ENCODE data around the gene HS2ST1. TPM values are rescaled to one million over a fixed set of nuclear protein-coding genes. Genes with fewer than 3 reads are reported as not detected.

Gene HS2ST1
- total RNA-seq, 1 experiment from 2014 or later = 7.8 TPM

DNA sequence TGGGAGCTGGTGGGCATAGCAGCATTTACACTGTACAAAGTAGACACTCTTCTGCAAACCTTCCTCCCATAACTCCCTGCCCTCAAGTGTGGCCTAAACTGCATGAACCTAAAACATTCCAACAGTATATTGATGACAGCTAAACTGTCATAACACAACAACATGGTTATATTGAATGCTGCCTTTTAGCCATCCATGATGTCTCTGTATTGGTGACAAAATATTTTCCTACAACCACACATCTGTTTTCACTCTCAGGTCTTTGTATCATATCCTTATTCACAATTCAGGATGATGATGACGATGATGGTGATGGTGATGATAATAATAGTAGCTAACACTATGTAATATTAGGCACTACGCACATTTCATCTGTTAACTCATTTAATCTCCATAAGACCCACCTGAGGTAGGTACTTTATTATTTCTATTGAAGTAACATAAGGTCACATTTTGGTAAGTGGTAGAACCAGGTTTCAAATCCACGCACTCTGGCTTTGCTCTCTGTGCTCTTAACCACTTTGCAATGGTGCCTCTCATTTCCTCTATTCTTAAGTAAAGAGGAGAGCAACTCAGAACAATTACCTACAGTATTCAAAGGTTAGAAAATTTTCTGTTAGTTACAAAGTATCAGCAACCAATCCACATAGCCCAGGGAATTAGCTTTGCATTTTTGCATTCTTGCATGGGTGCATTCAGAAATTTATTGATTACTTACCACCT lies 229.1 kb downstream of the HS2ST1 start:
- Histone ChIP-seq H3K27me3 (no peaks in the 10 kb centered on the region), H3K36me3 (no peaks in the 10 kb centered on the region), H3K9me3 (no peaks in the 10 kb centered on the region), H3K4me3 (no peak overlapping the region)
- no peak for DNase-seq

DNA sequence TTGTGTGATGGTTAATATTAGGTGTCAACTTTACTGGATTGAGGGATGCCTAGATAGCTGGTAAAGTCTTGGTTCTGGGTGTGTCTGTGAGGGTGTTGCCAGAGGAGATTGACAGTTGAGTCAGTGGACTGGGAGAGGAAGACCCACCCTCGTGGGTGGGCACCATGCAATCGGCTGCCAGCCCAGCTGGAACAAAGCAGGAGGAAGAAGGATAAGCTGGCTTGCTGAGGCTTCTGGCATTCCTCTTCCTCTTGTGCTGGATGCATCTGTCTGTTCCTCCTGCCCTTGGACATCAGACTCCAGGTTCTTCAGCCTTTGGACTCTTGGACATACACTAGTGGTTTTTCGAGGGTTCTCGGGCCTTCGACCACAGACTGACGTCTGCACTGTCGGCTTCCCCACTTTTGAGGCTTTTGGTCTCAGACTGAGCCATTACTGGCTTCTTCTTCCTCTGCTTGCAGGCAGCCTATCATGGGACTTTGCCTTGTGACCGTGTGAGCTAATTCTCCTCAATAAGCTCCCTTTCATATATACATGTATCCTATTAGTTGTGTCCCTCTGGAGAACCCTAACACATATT lies 230.0 kb downstream of the HS2ST1 start:
- Histone ChIP-seq H3K4me3 (no peak overlapping the region), H3K9me3 (no peaks in the 10 kb centered on the region), H3K36me3 (no peaks in the 10 kb centered on the region), H3K27me3 (no peaks in the 10 kb centered on the region)
- no peak for DNase-seq

DNA sequence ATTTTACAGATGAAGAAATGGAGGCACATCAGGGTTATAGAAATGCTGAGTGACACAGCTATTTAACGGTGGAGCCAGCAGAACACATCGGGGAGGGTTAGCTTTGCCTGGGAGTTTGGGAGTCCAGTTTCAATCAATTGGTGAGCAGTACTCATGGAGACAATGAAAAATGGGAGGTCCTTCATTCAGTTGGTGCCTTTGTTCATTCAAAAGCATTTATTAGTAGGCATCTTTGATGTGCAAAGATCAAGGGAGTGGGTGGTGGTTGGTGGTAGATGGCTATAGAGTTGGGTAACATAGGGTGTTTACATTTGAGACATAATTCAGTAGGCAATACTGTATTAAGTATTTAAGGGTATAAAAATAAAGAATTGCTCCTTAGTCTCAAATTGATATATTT lies 230.5 kb downstream of the HS2ST1 start:
- no peak for DNase-seq
- Histone ChIP-seq H3K4me3 (no peak overlapping the region), H3K36me3 (no peaks in the 10 kb centered on the region), H3K27me3 (no peaks in the 10 kb centered on the region), H3K9me3 (no peaks in the 10 kb centered on the region)

DNA sequence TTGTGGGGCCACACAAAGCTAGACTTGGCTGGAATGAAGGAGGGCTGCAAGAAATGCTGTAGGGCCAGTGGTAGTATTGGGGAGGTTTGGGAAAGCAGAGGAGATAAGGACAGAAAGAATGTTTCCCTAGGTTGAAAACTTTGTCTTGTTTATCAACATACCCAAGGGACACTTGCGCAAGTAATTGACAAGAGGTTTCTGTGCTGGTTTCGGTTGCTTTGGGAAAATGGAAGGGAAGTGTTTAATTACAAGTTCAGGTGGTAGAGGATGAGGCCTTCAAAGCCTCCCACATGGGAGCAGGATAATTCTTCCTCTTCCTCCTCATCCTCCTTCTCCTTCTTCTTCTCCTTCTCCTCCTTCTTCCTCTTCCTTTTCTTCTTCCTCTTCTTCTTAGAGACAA lies 232.1 kb downstream of the HS2ST1 start:
- Histone ChIP-seq H3K36me3 (no peaks in the 10 kb centered on the region), H3K27me3 (no peaks in the 10 kb centered on the region), H3K9me3 (no peaks in the 10 kb centered on the region), H3K4me3 (no peak overlapping the region)
- no peak for DNase-seq

DNA sequence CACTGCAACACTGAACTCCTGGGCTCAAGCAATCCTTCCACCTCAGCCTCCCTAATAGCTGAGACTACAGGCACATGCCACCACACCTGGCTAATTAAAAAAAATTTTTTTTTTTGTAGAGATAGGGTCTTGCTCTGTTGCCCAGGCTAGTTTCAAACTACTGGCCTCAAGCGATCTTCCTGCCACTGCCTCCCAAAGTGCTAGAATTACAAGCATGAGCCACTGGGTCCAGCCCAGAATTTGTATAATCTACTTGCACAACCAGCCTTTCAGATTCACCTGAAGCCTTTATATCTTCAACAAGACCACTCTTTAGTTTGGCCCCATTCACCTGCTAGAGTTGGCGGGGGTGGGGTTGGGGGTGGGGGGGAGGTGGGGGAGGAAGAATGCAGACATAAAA lies 232.6 kb downstream of the HS2ST1 start:
- no peaks in the 10 kb centered on the region for H3K36me3 ChIP-seq
- no peaks in the 10 kb centered on the region for H3K9me3 ChIP-seq
- no peak overlapping the region for H3K4me3 ChIP-seq
- DNase-seq = no peak
- H3K27me3 ChIP-seq = no peaks in the 10 kb centered on the region

DNA sequence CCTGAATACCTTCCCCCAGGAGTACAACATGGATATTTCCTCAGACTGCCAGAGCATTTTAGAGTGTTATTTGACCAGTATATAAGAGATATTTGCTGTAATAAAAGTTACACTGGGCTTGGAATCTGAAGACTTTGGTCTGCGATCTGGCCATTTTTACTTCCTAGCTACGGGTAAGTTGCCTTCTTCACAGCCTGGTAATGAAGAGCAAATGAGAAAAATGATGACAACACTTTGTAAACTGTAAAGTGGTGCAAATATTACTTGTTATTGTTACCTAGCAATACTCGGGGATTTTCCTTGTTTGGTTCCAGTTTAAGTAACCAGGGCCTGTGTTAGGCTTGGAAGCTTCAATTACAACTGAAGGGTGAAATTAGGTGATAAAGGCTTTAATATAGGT lies 233.4 kb downstream of the HS2ST1 start:
- no peak for DNase-seq
- no peaks in the 10 kb centered on the region for H3K36me3 ChIP-seq
- no peak overlapping the region for H3K4me3 ChIP-seq
- no peaks in the 10 kb centered on the region for H3K9me3 ChIP-seq
- no peaks in the 10 kb centered on the region for H3K27me3 ChIP-seq

DNA sequence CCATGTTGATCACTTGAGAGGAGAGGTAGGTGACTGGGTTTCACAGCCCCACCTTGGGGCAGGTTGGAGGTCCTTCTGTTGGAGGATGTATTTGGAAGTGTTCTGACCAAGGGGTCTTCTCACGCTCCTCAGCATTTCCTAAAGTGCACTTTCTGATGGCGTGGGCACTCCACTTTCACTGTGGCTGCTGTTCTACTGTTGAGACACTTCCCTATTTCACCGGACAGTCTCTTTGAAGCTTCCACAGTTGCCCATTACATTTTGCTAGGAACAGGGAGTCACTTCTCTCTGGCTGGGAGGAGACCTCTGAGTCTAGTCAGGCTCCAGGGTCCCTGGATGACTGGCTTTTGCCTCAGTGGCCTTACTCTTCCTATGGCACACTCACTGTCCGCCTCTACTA lies 234.2 kb downstream of the HS2ST1 start:
- no peak for DNase-seq

DNA sequence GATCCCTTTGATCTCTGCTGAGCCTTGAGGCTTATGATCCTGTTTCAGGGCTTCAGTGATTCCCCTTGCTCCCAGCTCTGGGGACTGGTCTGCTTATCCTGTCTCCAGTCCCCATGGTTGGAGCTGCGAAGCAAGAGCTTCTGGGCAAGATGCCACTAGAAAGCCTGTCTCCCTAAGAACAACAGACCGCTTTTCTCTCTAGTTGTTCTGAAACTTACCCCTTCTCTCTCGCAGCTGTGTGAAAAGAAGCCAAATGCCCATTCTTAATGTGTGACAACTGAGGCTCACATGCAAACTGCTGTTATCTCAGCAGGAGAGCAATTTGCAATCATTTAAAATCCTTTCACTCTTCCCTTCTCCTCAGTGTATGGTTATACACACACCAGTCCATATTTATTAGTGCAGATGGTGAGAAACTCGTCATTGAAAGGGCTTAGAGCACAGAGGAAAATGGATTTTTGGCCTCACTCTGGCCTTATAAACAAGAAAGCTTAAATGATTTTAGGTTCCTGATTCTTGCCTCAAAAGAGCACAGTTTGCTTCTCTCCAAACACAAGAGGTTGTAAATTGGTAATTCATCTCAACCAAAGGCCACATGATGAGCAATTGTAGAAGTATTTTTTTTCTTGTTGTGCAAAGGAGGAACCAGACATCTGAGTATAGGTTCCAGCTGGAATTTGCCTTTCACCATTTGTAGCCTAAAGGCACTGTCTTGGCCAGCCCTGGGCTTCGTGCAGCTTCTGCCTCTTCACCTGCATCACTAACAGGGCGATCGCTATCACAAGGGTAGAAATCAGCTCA lies 235.0 kb downstream of the HS2ST1 start:
- Histone ChIP-seq H3K36me3 (no peaks in the 10 kb centered on the region), H3K9me3 (no peaks in the 10 kb centered on the region), H3K4me3 (no peak overlapping the region), H3K27me3 (no peaks in the 10 kb centered on the region)
- DNase-seq = no peak

More for the DNA sequence above, 234.2 kb downstream of the HS2ST1 start:
- H3K9me3 ChIP-seq = no peaks in the 10 kb centered on the region
- no peaks in the 10 kb centered on the region for H3K27me3 ChIP-seq
- no peak overlapping the region for H3K4me3 ChIP-seq
- H3K36me3 ChIP-seq = no peaks in the 10 kb centered on the region

DNA sequence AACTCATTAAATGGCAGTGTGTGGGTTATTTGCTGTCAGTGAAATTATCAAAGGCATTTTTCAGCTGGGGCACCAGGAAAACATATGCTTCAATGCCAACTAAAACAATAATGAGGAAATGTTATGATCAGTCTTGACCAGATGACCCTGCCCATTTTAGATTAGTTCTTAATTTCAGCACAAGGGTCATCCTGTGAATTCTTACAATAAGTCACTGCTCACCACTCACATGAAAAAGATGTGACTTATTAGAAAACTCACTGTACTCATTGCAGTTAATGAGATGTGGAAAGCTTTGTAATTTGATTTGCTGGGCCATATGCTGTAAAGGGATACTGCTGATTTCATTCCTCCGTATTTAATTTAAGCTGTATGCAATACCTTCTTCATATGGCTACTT lies 235.7 kb downstream of the HS2ST1 start:
- no peaks in the 10 kb centered on the region for H3K36me3 ChIP-seq
- no peaks in the 10 kb centered on the region for H3K9me3 ChIP-seq
- no peak overlapping the region for H3K4me3 ChIP-seq
- H3K27me3 ChIP-seq = no peaks in the 10 kb centered on the region
- no peak for DNase-seq

DNA sequence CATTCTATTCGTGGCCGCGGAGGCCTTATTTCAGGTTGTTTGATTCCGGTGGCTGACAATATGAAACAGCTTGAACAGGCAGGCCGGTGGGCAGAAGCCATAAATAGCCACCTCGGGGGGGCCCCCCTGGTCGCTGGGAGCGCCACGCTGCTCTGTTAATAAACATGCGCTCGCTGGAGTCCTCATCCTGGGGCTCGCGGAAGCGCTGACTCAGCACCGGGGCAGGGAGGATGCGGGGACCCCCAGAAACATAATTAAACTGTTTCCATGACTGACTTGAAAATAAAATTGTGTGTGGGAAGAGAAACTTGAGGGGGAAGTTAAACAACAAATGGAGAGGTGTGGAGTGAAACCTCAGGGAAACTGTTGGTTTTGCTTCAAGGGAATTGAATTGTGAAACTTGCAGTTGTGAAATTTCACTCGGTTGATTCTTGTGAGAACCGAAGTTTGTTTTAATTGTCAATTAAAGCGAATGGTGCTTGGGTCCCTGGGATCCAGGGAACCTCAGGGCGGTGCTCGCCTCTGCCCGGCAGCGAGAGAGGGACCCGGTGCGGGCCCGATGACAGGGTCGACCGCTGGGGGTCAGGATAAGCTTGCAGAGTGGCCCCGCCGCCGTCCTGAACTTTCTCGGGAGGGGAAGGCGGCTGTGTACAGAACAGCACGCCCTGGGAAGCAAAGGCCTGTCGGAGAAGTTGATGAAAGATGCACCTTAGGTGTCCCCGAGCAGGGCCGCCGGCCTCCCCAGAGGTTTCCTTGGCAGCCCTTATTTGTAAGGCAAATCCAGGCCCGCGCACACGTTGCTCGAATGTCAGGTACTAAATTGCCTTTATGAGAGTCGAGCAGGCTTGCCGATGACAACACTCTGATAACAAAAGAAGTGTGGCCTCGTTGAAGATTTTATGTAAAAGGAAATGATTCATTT lies 237.3 kb downstream of the HS2ST1 start:
- H3K4me3 ChIP-seq = no peak overlapping the region
- DNase-seq = peak; percentile 71

DNA sequence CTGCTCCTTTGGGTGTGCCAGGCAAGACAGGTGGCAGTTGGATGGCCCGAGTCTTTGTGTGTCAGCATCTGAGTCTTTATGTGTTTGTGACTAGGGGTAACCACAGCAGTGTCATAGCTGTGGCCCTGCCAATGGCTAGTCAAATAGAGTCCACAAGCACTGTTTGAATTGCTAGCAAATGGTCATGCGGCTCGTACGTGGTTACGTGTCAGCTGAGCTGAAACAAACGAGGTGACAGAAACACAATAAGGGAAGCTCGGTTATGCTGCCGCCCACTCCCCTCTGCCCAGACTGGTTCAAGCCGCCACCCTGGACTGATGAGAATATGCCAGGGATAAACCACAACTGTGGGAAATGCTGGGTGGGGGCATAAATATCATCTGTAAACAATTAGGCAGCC lies 239.9 kb downstream of the HS2ST1 start:
- Histone ChIP-seq H3K36me3 (no peaks in the 10 kb centered on the region), H3K27me3 (no peaks in the 10 kb centered on the region), H3K4me3 (no peak overlapping the region), H3K9me3 (no peaks in the 10 kb centered on the region)
- DNase-seq = no peak

More for the DNA sequence above, 237.3 kb downstream of the HS2ST1 start:
- H3K27me3 ChIP-seq = no peaks in the 10 kb centered on the region
- H3K9me3 ChIP-seq = no peaks in the 10 kb centered on the region
- H3K36me3 ChIP-seq = no peaks in the 10 kb centered on the region

DNA sequence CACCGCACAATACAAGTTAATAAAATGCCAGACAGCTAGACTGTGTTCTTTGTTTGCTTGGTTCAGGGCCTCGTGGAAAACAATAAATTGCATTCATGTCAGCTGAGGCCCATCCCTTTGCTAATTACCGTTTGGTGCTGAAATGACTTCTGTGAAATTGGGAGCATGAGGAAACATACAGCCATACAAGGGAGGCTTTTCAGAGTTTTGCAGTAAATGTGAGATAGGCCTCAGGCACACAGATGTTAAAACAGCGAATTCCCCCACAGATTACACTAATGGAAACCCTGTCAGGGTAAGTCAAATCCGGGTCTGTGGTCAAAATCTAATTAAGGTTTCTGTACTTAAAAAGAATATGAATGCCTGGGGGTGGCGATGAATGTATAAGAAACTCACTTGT lies 240.7 kb downstream of the HS2ST1 start:
- H3K36me3 ChIP-seq = no peaks in the 10 kb centered on the region
- no peaks in the 10 kb centered on the region for H3K27me3 ChIP-seq
- H3K4me3 ChIP-seq = no peak overlapping the region
- no peak for DNase-seq
- H3K9me3 ChIP-seq = no peaks in the 10 kb centered on the region

DNA sequence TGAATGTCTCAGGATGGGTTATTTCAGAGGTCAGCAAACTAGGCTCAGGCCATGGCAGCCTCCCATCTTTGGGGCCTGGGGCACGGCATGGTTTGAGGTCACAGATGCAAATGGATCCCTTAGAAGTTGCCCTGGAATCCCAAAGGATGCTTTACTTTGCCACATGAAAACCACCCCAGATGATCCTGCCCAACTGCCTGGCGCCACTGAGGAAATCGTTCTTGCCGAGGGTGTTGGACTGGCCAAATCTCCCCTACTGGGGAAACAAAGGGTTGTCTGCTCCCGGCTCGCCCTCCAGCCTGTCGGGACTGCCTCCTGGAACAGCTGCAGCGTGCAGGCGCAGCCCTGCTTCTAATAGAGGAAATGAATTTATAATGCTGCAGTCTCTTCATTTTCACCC lies 241.2 kb downstream of the HS2ST1 start:
- no peaks in the 10 kb centered on the region for H3K27me3 ChIP-seq
- H3K9me3 ChIP-seq = no peaks in the 10 kb centered on the region
- H3K36me3 ChIP-seq = no peaks in the 10 kb centered on the region
- DNase-seq = no peak
- no peak overlapping the region for H3K4me3 ChIP-seq

DNA sequence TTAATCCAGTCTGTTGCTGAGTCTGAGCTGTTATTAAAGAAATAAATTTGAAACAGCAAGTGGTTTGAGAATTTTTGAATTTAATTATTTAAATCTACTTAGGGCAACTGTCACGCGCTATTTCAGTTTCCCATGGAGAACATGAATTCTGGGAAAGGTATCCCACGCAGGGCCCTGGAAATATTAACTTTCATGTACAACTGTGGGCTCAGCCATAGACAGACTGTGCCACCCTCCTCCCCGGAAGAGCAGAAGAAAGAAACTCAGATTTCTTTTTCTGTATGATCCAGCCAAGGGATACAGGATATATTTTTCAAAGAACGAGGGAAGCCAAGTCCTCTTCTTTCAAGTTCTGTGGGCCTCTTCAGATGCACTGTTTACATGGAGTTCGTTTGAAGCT lies 241.7 kb downstream of the HS2ST1 start:
- H3K36me3 ChIP-seq = no peaks in the 10 kb centered on the region
- no peaks in the 10 kb centered on the region for H3K9me3 ChIP-seq
- H3K27me3 ChIP-seq = no peaks in the 10 kb centered on the region
- no peak overlapping the region for H3K4me3 ChIP-seq
- no peak for DNase-seq

DNA sequence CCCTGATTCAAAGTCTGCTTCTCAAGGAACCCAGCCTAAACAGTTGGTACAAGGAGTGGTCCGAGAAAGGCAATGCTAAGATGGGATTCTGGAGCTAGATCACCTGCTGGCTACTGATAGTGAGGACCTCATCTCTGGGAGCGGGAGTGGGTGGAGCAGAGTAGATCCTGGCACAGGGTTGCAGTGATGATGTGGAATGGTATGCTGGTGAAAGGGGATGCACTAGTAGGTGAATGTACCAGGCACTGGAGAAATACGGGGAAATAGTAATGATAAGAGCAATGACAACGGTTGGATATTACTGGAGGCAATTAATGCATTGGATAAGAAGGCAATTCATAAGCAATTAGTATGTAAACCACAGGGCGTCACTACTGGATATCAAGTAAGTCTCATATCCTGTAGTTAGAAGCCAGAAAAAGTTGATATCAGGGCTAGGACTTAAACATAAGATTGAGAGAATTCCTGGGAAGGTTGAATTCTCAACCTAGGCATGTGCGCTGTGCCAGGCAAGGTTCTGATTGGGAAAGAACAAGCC lies 245.0 kb downstream of the HS2ST1 start:
- no peak overlapping the region for H3K4me3 ChIP-seq
- no peaks in the 10 kb centered on the region for H3K27me3 ChIP-seq
- H3K36me3 ChIP-seq = no peaks in the 10 kb centered on the region
- H3K9me3 ChIP-seq = no peaks in the 10 kb centered on the region
- no peak for DNase-seq
